Uterus (tissue), 4 donors: ENCODE measurements around the gene DCANP1. TPM values are rescaled to one million over a fixed set of nuclear protein-coding genes. Genes with fewer than 3 reads are reported as not detected.

Experiments
- DNase-seq, 2 donors: peaks; one replicate each; pipeline ENCODE4 v3.0.0-alpha.2; 2019 to 2020
- H3K27ac ChIP-seq, 2 donors: fragments of 200-600 bp; sonication (generic); 1 replicate in 1 of 2; 2 replicates in 1 of 2; pipeline ENCODE4 v1.5.1; 2016 to 2018
- H3K27me3 ChIP-seq, 2 donors: fragments of 200-600 bp; sonication (generic); one replicate each; pipeline ENCODE4 v1.5.1; 2018 to 2019; ENCODE audit warnings: control low read depth in 1 of 2
- H3K36me3 ChIP-seq, 2 donors: fragments of 200-600 bp; sonication (generic); one replicate each; pipeline ENCODE4 v1.5.1; 2019; ENCODE audit warnings: control low read depth in 1 of 2
- H3K4me1 ChIP-seq, 2 donors: fragments of 200-600 bp; sonication (generic); one replicate each; pipeline ENCODE4 v1.5.1; 2018 to 2019; ENCODE audit warnings: control low read depth in 1 of 2
- H3K4me3 ChIP-seq, 2 donors: fragments of 200-600 bp; sonication (generic); 1 replicate in 1 of 2; 2 replicates in 1 of 2; pipeline ENCODE4 v1.5.1; 2018 to 2019; ENCODE audit warnings: mild to moderate bottlenecking in 1 of 2
- H3K9me3 ChIP-seq, 2 donors: fragments of 200-600 bp; sonication (generic); one replicate each; pipeline ENCODE4 v1.5.1; 2019; ENCODE audit warnings: control low read depth in 1 of 2
- CTCF ChIP-seq, 4 experiments: fragments of 200-600 bp in 2 of 4; fragments of 450-650 bp in 2 of 4; sonication (generic) in 2 of 4; IDR thresholded peaks; one replicate each; pipeline ENCODE4 v1.5.1; 2016 to 2019; ENCODE audit warnings: antibody characterized with exemption in 4 of 4, mild to moderate bottlenecking in 2 of 4, moderate library complexity in 1 of 4
- POLR2A ChIP-seq, 2 donors: fragments of 450-650 bp; IDR thresholded peaks; one replicate each; pipeline ENCODE4 v1.6.1; 2016; ENCODE audit warnings: antibody characterized with exemption in 2 of 2, mild to moderate bottlenecking in 1 of 2, moderate library complexity in 1 of 2
- intact Hi-C: fragments of 100-400 bp; cut with DNase I; formaldehyde crosslinking; loops from one replicate; pipeline ENCODE4 v1.15.1; 2023; ENCODE audit warnings: low total_unique reads
- total RNA-seq, 4 donors: library from RNA; depleted of rRNA in 3 of 4; stranded (reverse); fragments of >200 nt in 3 of 4; gene quantifications; one replicate each; pipeline versions ENCODE4 v1.1.0 to v1.2.4, GENCODE V29; 2014 to 2023
- donor health status: DM: yes; HTN: yes; CAD: no.

DCANP1 gene
- total RNA-seq, 4 donors from 2014 or later, result not detected

- no peaks in the 10 kb centered on the region for H3K36me3 ChIP-seq
- no peak for TF ChIP-seq POLR2A (IDR thresholded peaks at IDR 0.05)
- TF ChIP-seq CTCF (IDR thresholded peaks at IDR 0.05), result no peak
- H3K27me3 ChIP-seq, result peaks cover 0 to 3% of the 10 kb centered on the region in 2 donors
- intact Hi-C loops, result no loop called here
- DNase-seq, result no peak
- H3K4me3 ChIP-seq, result no peak overlapping the region
- H3K4me1 ChIP-seq, result no peaks in the 10 kb centered on the region
- no peak overlapping the region for H3K27ac ChIP-seq
- no peaks in the 10 kb centered on the region for H3K9me3 ChIP-seq
These were observed 20.0 kb upstream of the DCANP1 start for GRCh38 chr5:135467051-135467625.

GRCh38 chr5:135466178-135467050 is 19.3 kb upstream of the DCANP1 start:
- Histone ChIP-seq H3K27ac (no peak overlapping the region), H3K4me1 (no peaks in the 10 kb centered on the region), H3K27me3 (peaks cover 0 to 3% of the 10 kb centered on the region in 2 donors), H3K4me3 (no peak overlapping the region), H3K36me3 (no peaks in the 10 kb centered on the region), H3K9me3 (no peaks in the 10 kb centered on the region)
- intact Hi-C loops, result no loop called here
- DNase-seq, result peak; percentile 44 to 71
- TF ChIP-seq CTCF (IDR thresholded peaks at IDR 0.05) (peak; percentile 71 to 78 (median 75)), POLR2A (IDR thresholded peaks at IDR 0.05) (no peak)

GRCh38 chr5:135465391-135466122 is 18.4 kb upstream of the DCANP1 start:
- Histone ChIP-seq H3K4me1 (no peaks in the 10 kb centered on the region), H3K27me3 (peaks cover 0 to 3% of the 10 kb centered on the region in 2 donors), H3K27ac (no peak overlapping the region), H3K4me3 (no peak overlapping the region), H3K36me3 (no peaks in the 10 kb centered on the region), H3K9me3 (no peaks in the 10 kb centered on the region)
- no peak for TF ChIP-seq CTCF (IDR thresholded peaks at IDR 0.05)
- TF ChIP-seq POLR2A (IDR thresholded peaks at IDR 0.05), result no peak
- intact Hi-C loops, result no loop called here
- no peak for DNase-seq

- DNase-seq, result no peak
- Histone ChIP-seq H3K9me3 (no peaks in the 10 kb centered on the region), H3K4me1 (no peaks in the 10 kb centered on the region), H3K27me3 (no peaks in the 10 kb centered on the region), H3K36me3 (no peaks in the 10 kb centered on the region), H3K27ac (no peak overlapping the region), H3K4me3 (no peak overlapping the region)
- TF ChIP-seq CTCF (IDR thresholded peaks at IDR 0.05) (no peak), POLR2A (IDR thresholded peaks at IDR 0.05) (no peak)
- intact Hi-C loops, result no loop called here
These were observed 15.2 kb upstream of the DCANP1 start for GRCh38 chr5:135462304-135462703.
